GM19438 (cell line): Measurements from ENCODE around the gene SPATS2L.

Experiments used
- ATAC-seq: cut with Tn5 transposase; IDR thresholded peaks from one replicate; pipeline ENCODE4 v1.9.1; 2021; ENCODE audit warnings: low read depth; ENCODE audit not compliant: unreplicated experiment

Gene SPATS2L

DNA sequence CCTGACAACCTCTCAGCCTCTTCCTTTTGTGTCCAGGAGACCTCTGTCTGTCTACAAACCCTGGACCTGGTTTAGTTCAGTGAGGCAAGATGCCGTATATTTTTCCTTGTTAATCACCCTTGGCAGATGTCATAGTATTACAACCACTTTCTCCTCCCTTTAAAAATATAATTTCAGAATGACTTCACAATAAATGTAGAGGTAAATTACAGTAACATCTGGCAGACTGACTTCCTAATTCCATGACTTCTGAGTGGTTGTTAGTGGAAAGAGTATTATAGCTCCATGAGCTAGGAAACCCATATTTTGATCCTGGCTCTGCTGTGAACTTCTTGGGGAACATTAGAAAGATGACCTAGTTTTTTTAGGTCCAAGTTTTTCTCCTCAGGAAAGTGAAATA lies 39.5 kb downstream of the SPATS2L start:
- ATAC-seq = no peak

DNA sequence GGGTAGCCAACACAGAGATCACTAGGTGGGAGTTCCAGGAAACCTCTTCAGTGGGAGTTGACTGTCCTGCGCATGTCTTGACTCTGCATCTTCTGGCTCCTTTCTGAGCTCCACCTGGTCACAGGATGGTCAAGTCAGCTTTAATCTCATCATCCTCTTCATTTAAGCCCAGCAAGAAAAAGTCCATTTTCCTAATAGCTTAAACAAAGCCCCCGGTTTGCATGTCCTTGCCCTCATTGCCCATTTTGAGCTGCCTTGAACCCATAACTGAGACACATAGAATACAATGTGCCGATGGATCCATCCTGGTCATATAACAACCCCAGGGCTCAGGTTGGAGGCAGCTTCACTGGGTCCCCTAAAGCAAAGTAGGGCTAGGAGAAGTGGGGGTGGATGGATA lies 40.8 kb downstream of the SPATS2L start:
- no peak for ATAC-seq

DNA sequence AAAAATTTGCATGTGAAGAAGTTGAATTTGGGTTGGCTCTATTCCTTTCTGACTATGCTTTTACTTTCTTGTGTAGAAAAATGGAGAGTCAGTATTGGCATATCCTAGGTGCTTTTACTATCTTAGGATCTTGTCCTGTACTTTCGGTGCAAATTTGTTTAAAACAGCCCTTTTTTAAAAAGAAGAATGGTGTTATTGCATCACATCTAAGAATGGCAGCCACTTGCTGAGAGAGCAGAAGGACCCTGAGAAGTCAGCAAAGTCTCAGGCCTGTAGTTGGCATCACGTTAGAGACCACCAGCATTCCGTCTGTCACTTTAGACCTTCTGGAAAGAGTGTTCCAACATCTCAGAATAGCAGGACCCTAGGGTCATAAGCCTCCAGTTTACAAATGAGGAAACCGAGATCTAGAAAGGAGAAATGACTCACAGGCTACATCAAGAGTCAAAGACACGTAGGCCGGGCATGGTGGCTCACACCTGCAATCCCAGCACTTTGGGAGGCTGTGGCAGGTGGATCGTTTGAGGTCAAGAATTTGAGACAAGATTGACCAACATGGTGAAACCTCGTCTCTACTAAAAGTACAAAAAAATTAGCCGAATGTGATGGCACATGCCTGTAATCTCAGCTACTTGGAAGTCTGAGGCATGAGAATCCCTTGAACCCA lies 42.5 kb downstream of the SPATS2L start:
- ATAC-seq = no peak

- no peak for ATAC-seq
These were observed 43.4 kb downstream of the SPATS2L start for GRCh38 chr2:200349868-200350267.

- ATAC-seq = no peak
These were observed 44.4 kb downstream of the SPATS2L start for GRCh38 chr2:200350850-200351285.

GRCh38 chr2:200351815-200352214 lies 45.3 kb downstream of the SPATS2L start:
- no peak for ATAC-seq

GRCh38 chr2:200352636-200353035 lies 46.1 kb downstream of the SPATS2L start:
- no peak for ATAC-seq

DNA sequence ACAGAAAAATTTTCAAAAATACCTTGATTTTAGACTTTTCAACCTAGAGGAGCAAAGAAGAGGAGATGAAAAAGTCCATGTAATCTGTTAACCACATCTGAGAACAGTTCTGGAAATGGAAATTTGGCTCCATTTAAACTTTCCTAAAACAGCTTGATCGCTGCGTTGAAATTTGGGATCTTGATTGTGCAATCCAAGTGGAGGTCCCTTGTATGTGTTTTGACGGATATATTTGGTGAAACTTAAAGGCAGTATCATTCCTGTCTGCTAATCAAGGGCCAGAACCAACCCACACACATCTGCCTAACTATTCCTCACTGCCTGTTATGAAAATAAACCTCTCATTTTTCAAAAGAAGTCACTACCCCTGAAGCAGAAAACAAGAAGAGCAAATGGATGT lies 46.6 kb downstream of the SPATS2L start:
- no peak for ATAC-seq

GRCh38 chr2:200353874-200354273 lies 47.4 kb downstream of the SPATS2L start:
- no peak for ATAC-seq

GRCh38 chr2:200354833-200355751 lies 48.6 kb downstream of the SPATS2L start:
- no peak for ATAC-seq

DNA sequence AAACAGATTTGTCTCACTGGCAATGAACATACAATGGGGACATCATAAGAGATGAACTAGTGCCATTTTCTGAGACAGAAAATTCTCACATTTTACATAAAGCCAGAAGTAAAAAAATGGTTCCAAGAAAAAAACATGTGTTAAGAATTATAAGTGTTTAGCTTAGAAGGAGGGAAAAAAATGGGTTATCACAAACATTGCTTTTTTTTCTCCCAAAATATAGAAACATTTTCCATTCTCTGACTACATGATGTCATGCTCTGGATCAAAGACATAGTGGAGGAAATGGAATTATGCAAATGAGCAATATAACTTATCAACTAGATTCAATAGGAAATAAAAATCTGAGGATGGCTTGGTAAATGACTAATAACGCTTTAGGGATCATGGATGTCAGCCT lies 49.8 kb downstream of the SPATS2L start:
- ATAC-seq = no peak

DNA sequence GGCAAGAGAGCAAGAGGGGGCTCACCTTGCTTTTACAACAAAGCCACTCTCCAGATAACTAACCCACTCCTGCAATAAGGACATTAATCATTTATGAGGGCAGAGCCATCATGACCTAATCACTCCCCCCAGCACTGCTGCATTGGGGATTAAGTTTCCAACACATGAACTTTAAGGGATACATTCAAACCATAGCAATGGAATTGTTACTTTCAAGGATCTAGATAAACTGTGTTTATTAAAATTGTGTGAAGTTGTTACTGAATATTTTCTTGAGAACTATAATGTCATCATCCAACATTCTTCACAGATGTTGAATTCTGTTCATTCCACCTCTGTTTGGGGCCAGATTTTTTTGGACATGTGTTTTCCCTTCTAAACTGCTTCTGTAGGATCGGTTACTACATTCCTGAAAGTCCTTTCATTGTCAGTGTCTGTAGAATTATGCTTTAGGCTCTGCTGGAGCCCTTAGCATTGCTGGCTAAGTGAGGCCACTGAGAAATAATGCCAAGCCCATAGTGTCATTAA lies 50.4 kb downstream of the SPATS2L start:
- ATAC-seq = no peak

- ATAC-seq = no peak
These were observed 51.4 kb downstream of the SPATS2L start for GRCh38 chr2:200357845-200358244.

DNA sequence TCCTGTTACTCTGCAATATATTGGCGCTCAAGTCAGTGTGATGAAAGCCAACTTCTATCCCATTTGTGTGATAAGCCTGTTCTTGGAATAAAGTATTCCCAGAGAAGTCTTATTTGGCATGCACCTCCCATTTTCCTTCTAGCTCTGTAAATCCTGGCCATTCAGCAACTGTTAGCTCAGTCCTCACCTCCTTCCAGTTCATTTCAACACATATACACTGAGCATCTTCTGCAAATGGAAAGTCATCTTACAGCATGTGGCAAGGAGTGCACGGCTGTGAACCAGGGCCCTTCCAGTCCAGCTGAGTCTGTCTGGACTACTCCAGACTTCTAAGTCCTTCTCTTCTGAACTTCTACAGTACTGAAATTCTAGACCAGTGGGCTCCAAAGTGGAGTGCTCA lies 53.1 kb downstream of the SPATS2L start:
- ATAC-seq = no peak

GRCh38 chr2:200360364-200360763 lies 53.9 kb downstream of the SPATS2L start:
- no peak for ATAC-seq

GRCh38 chr2:200362202-200362917 lies 55.9 kb downstream of the SPATS2L start:
- no peak for ATAC-seq

DNA sequence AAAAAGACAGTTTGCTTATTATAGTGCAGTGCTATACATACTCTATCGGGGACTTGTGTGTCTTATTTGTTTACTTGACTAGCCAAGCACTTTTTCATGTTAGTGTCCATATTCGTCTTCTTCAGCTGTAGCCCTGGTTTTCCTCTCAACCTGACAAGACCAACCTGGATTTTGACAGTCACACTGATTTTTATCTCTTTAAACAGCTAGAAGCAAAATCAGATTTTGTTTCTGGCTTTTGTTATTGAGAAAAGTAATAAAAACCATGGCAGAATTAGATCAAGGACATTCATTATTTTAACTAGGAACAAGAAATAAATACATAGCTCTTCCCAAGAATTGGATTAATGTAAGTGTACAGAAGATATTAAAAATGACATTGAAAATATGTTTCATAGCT lies 56.8 kb downstream of the SPATS2L start:
- no peak for ATAC-seq

DNA sequence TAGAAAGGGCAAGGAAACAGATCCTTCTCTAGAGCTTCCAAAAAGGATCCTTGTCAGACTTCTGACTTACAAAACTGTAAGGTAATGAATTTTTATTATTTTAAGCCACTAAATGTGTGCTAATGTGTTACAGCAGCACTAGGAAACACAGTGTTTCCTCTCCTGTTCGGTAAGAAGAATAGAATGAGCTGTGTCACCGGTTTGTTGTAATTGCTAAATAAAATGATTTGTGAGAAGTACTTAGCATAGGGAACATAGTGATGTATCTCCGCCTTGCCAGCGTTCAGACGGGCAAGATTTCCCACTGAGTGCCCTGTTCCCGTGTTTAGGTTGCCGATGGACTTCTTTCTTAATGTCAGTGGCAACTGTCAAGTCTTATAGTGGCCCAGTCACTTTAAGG lies 57.6 kb downstream of the SPATS2L start:
- no peak for ATAC-seq

DNA sequence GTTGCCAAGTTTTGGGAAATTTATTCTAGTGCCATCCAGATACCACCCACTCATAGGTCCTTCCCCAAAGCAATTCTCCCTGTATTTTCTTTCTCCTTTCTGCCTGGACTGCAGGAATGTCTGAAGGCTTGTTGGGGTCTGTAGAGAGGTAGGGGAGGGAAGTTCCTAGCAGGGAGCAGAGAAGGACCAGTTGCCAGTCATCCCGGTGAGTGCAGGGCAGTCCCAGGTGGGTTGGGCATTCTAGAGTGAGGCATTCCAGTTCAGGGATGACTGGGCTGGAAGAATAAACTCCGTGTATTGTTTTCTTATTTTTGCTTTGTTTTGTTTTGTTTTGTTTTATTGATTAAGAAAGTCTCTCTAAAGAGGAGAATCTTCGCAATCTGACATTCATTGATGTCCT lies 58.1 kb downstream of the SPATS2L start:
- no peak for ATAC-seq

GRCh38 chr2:200365209-200365608 lies 58.7 kb downstream of the SPATS2L start:
- no peak for ATAC-seq

DNA sequence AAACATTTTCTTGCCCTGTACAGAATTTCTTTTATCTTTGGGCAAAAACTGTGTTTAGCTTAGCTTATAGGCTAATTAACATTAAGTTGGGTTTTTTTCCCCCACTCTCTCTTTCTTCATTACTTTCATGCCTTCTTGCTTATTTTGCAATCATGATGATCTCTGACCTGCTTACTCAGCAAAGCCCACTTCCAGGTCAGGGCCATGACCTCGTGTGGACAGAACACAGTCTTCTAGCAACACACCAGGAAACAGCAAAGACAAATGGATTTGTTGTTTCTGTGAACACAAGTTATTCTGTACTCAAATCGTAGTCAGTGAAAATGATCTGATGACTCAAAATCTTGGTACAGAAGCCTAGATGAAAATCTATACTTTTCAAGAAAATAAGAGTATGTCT lies 60.7 kb downstream of the SPATS2L start:
- ATAC-seq = no peak
